HepG2 (cell line): Measurements from ENCODE around the gene KCNQ1OT1. TPM values are rescaled to one million over a fixed set of nuclear protein-coding genes. Genes with fewer than 3 reads are reported as not detected.

Experiments
- ATAC-seq: fragments of 200-7000 bp; cut with Tn5 transposase; 3 replicates; pipeline ENCODE4 v1.9.1; 2020; ENCODE audit warnings: mild to moderate bottlenecking, moderate library complexity
- BruUV-seq: library from RNA; stranded (reverse); fragments of 400-500 nt; replicated peaks from 2 replicates; lab custom pipeline; 2021; lab: Mats Ljungman, UMichigan
- CTCF ChIA-PET: fragments of 300-600 bp; formaldehyde crosslinking; extraction: SDS; loops from one replicate; lab custom pipeline; 2021; ENCODE audit warnings: low total read pairs, inconsistent platforms, low intra/inter-chr PET ratio; lab: Yijun Ruan, JAX
- POLR2A ChIA-PET: fragments of 350-600 bp; sonication (Branson Sonifier 250); formaldehyde crosslinking; loops from one replicate; lab custom pipeline; 2020; ENCODE audit warnings: antibody characterized with exemption, inconsistent platforms; lab: Yijun Ruan, JAX
- DNase-seq: peaks from one replicate; pipeline ENCODE4 v3.0.0-alpha.2; 2015; ENCODE audit warnings: low spot score
- FAIRE-seq: peaks from 3 replicates; lab custom pipeline; 2011; peaks lifted over from hg19 to GRCh38; lab: Jason Lieb, UNC
- H2AFZ ChIP-seq: one replicate; pipeline ENCODE4 v1.6.1; 2011; ENCODE audit warnings: low read length, inconsistent platforms
- H3K27ac ChIP-seq: fragments of 300-600 bp; 3 replicates; pipeline ENCODE4 v1.8.0; 2011; ENCODE audit warnings: mixed run types, mild to moderate bottlenecking, mixed read lengths, low read length, inconsistent platforms; ENCODE audit not compliant: insufficient read depth; ENCODE audit errors: extremely low read length
- H3K27me3 ChIP-seq, 2 experiments: fragments of 200-600 bp in 1 of 2; 2 replicates in 1 of 2; 3 replicates in 1 of 2; pipeline versions ENCODE4 v1.6.0 to v1.8.0; 2011; ENCODE audit warnings: low read length in 2 of 2, mild to moderate bottlenecking in 2 of 2, moderate library complexity in 2 of 2, inconsistent platforms in 1 of 2; ENCODE audit not compliant: insufficient read depth in 2 of 2, control insufficient read depth in 1 of 2
- H3K36me3 ChIP-seq, 2 experiments: fragments of 200-600 bp in 1 of 2; replicated peaks in 1 of 2; 2 replicates in 1 of 2; 3 replicates in 1 of 2; pipeline versions ENCODE4 v1.5.1 to v1.8.0; 2011; ENCODE audit warnings: low read length in 2 of 2, inconsistent platforms in 1 of 2; ENCODE audit not compliant: insufficient read depth in 2 of 2, control insufficient read depth in 1 of 2
- H3K4me1 ChIP-seq: 2 replicates; pipeline ENCODE4 v1.5.1; 2012; ENCODE audit warnings: low read length, inconsistent platforms; ENCODE audit not compliant: insufficient read depth
- H3K4me2 ChIP-seq: 2 replicates; pipeline ENCODE4 v1.6.0; 2011; ENCODE audit warnings: low read depth, low read length, inconsistent platforms
- H3K4me3 ChIP-seq, 3 experiments: fragments of 200-600 bp in 1 of 3; sonication (generic), shearing (Covaris generic) in 1 of 3; replicated peaks in 1 of 3; 2 replicates each; pipeline ENCODE4 v1.5.1; 2011 to 2016; ENCODE audit warnings: low read length in 3 of 3, inconsistent platforms in 2 of 3, low read depth in 2 of 3, mild to moderate bottlenecking in 2 of 3, control low read depth in 1 of 3, mixed read lengths in 1 of 3; ENCODE audit not compliant: insufficient read depth in 1 of 3
- H3K79me2 ChIP-seq: one replicate; pipeline ENCODE4 v1.6.1; 2011; ENCODE audit warnings: low read length, inconsistent platforms; ENCODE audit not compliant: insufficient read depth
- H3K9ac ChIP-seq: 2 replicates; pipeline ENCODE4 v1.6.0; 2011; ENCODE audit warnings: mild to moderate bottlenecking, low read depth, low read length, inconsistent platforms; ENCODE audit not compliant: insufficient read depth
- H3K9me3 ChIP-seq: 2 replicates; pipeline ENCODE4 v1.5.1; 2012; ENCODE audit warnings: mild to moderate bottlenecking, low read length
- H4K20me1 ChIP-seq: 2 replicates; pipeline ENCODE4 v1.6.0; 2011; ENCODE audit warnings: inconsistent platforms, mild to moderate bottlenecking, low read length, moderate library complexity; ENCODE audit not compliant: insufficient read depth
- ARHGAP35 ChIP-seq: sonication (generic); formaldehyde crosslinking; IDR thresholded peaks from 2 replicates; pipeline ENCODE4 v1.9.0; 2022; ENCODE audit warnings: mild to moderate bottlenecking, inconsistent platforms, moderate library complexity, missing genetic modification reagents, borderline replicate concordance
- EEA1 ChIP-seq: sonication (generic); formaldehyde crosslinking; IDR thresholded peaks from 2 replicates; pipeline ENCODE4 v1.5.1; 2020; ENCODE audit warnings: mild to moderate bottlenecking, missing genetic modification reagents, borderline replicate concordance
- KAT8 ChIP-seq: IDR thresholded peaks from 2 replicates; pipeline ENCODE4 v1.6.1; 2016; ENCODE audit warnings: missing genetic modification reagents, missing compliant biosample characterization
- MBD4 ChIP-seq: IDR thresholded peaks from 2 replicates; pipeline ENCODE4 v1.6.1; 2012; ENCODE audit warnings: low read length, inconsistent platforms, borderline replicate concordance
- NKX3-1 ChIP-seq: sonication (generic); formaldehyde crosslinking; IDR thresholded peaks from 2 replicates; pipeline ENCODE4 v1.5.0; 2020; ENCODE audit warnings: missing genetic modification reagents
- RELA ChIP-seq: sonication (generic); formaldehyde crosslinking; IDR thresholded peaks from 2 replicates; pipeline ENCODE4 v1.4.0; 2020; ENCODE audit warnings: missing genetic modification reagents
- ZNF253 ChIP-seq: sonication (generic); formaldehyde crosslinking; IDR thresholded peaks from 2 replicates; pipeline ENCODE4 v1.8.0; 2022; ENCODE audit warnings: mild to moderate bottlenecking, missing genetic modification reagents, borderline replicate concordance
- ZNF543 ChIP-seq: sonication (generic); formaldehyde crosslinking; IDR thresholded peaks from 2 replicates; pipeline ENCODE4 v1.4.0; 2020; ENCODE audit warnings: mild to moderate bottlenecking, missing genetic modification reagents
- WGBS: methylation state at CpG from one replicate; pipeline ENCODE4 v1.1.6; 2017; ENCODE audit warnings: low lambda C conversion rate; 5-methylcytosine and 5-hydroxymethylcytosine counted together
- in situ Hi-C: cut with HindIII; loops from 2 replicates; pipeline ENCODE4 v1.10.0; 2017; ENCODE audit warnings: low pct_unique_long_range_greater_than_20kb; ENCODE audit not compliant: extremely low pct_ligation_motif_present
- intact Hi-C: fragments of 100-400 bp; cut with micrococcal nuclease; formaldehyde crosslinking; loops from one replicate; pipeline ENCODE4 v1.10.0; 2022; ENCODE audit not compliant: unreplicated experiment
- polyA plus RNA-seq, 8 experiments: library from polyadenylated mRNA; depleted of rRNA in 3 of 8; stranded (reverse) in 7 of 8; unstranded in 1 of 8; fragments of >200 nt; fragmentation: Illumina TruSeq in 4 of 8; extraction: Trizol in 4 of 8; gene quantifications; 2 replicates each; pipeline versions ENCODE4 v1.2.1 to v1.2.3, GENCODE V29; 2011 to 2016; ENCODE audit warnings: low read depth in 4 of 8, missing spikeins in 1 of 8, mixed read lengths in 1 of 8; ENCODE audit not compliant: insufficient read depth in 1 of 8
- total RNA-seq, 5 experiments: library from RNA; depleted of rRNA; stranded (reverse); fragments of >200 nt; fragmentation: Illumina TruSeq; extraction: Trizol; gene quantifications; 2 replicates each; pipeline ENCODE4 v1.2.3, GENCODE V29; 2016; ENCODE audit warnings: low read depth in 1 of 5
- TF ChIP-seq, protein P1 (sequence below): sonication (generic); formaldehyde crosslinking; IDR thresholded peaks from 2 replicates; pipeline ENCODE4 v1.8.1; 2023; ENCODE audit warnings: mild to moderate bottlenecking, inconsistent platforms, moderate library complexity, missing genetic modification reagents, borderline replicate concordance
- TF ChIP-seq, protein P2 (sequence below): sonication (generic); formaldehyde crosslinking; IDR thresholded peaks from 2 replicates; pipeline ENCODE4 v1.5.0; 2020; ENCODE audit warnings: mild to moderate bottlenecking, low read depth, missing genetic modification reagents, borderline replicate concordance
- TF ChIP-seq, protein P3 (sequence below): sonication (generic); formaldehyde crosslinking; IDR thresholded peaks from 2 replicates; pipeline ENCODE4 v1.4.0; 2020; ENCODE audit warnings: mild to moderate bottlenecking, missing genetic modification reagents
- TF ChIP-seq, protein P4 (sequence below), 2 experiments: sonication (generic) in 1 of 2; formaldehyde crosslinking in 1 of 2; IDR thresholded peaks; 2 replicates each; pipeline versions ENCODE4 v1.4.0 to v1.6.1; 2018 to 2020; ENCODE audit warnings: missing genetic modification reagents in 2 of 2, borderline replicate concordance in 1 of 2, low read depth in 1 of 2, mild to moderate bottlenecking in 1 of 2, missing biosample characterization in 1 of 2
- TF ChIP-seq, protein P5 (sequence below): sonication (generic); formaldehyde crosslinking; IDR thresholded peaks from 2 replicates; pipeline ENCODE4 v1.4.0; 2020; ENCODE audit warnings: missing genetic modification reagents
- TF ChIP-seq, protein P6 (sequence below): sonication (generic); formaldehyde crosslinking; IDR thresholded peaks from 2 replicates; pipeline ENCODE4 v1.9.0; 2021; ENCODE audit warnings: missing genetic modification reagents, borderline replicate concordance

Gene KCNQ1OT1
- total and polyA plus RNA-seq, 2 of the 13 experiments (the other 11 are each of a cell fraction or from before 2014, with no cell fraction given) = 1.3 to 18.9 TPM

DNA sequence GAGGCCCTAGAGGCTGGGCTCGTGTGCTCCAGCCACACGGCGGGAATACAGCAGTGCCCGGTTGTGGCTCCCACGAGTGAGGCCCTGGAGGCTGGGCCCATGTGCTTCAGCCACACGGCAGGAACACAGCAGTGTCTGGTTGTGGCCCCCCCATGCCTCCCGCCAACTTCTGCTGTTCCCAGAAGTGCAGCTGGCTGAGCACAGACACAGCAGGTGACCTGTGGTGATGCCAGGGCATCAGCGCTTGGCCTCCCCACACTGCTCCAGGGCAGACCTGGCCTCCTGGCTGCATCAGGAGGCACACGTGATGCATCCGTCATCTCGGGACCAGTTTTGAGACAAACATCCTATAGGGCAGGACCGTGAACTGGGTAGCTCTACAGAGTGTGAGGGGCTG, 110.3 kb downstream of the KCNQ1OT1 start:
- Histone ChIP-seq H3K4me1 (no peaks in the 10 kb centered on the region), H3K79me2 (no peaks in the 10 kb centered on the region), H3K27ac (no peak overlapping the region), H2AFZ (no peak overlapping the region), H4K20me1 (peaks cover 6% of the 10 kb centered on the region; the same call in 1 of the 2 replicates), H3K36me3 (no peaks in the 10 kb centered on the region), H3K27me3 (peaks cover 25 to 93% of the 10 kb centered on the region in 2 experiments), H3K9me3 (no peaks in the 10 kb centered on the region), H3K4me2 (no peak overlapping the region), H3K9ac (no peak overlapping the region), H3K4me3 (no peak overlapping the region)
- DNase-seq (no peak), ATAC-seq (no peak), FAIRE-seq (no peak)
- 13% methylated on average over 3 of the region's 12 CpGs for WGBS
- BruUV-seq = no TSS peak
- in situ Hi-C loops = no loop called here
- intact Hi-C loops = no loop called here
- ChIA-PET CTCF (no interaction called here), POLR2A (no interaction called here)
- TF ChIP-seq, protein P1, sequence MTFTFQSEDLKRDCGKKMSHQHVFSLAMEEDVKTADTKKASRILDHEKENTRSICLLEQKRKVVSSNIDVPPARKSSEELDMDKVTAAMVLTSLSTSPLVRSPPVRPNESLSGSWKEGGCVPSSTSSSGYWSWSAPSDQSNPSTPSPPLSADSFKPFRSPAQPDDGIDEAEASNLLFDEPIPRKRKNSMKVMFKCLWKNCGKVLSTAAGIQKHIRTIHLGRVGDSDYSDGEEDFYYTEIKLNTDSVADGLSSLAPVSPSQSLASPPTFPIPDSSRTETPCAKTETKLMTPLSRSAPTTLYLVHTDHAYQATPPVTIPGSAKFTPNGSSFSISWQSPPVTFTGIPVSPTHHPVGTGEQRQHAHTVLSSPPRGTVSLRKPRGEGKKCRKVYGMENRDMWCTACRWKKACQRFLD (CRISPR knock-in tag) = no peak
- TF ChIP-seq EEA1 (CRISPR knock-in tag) (no peak), RELA (no peak), ZNF253 (CRISPR knock-in tag) (no peak), MBD4 (no peak), ZNF543 (CRISPR knock-in tag) (no peak), ARHGAP35 (CRISPR knock-in tag) (no peak), KAT8 (no peak), NKX3-1 (CRISPR knock-in tag) (no peak)
- TF ChIP-seq, protein P2, sequence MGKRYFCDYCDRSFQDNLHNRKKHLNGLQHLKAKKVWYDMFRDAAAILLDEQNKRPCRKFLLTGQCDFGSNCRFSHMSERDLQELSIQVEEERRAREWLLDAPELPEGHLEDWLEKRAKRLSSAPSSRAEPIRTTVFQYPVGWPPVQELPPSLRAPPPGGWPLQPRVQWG (CRISPR knock-in tag) = no peak
- TF ChIP-seq, protein P3, sequence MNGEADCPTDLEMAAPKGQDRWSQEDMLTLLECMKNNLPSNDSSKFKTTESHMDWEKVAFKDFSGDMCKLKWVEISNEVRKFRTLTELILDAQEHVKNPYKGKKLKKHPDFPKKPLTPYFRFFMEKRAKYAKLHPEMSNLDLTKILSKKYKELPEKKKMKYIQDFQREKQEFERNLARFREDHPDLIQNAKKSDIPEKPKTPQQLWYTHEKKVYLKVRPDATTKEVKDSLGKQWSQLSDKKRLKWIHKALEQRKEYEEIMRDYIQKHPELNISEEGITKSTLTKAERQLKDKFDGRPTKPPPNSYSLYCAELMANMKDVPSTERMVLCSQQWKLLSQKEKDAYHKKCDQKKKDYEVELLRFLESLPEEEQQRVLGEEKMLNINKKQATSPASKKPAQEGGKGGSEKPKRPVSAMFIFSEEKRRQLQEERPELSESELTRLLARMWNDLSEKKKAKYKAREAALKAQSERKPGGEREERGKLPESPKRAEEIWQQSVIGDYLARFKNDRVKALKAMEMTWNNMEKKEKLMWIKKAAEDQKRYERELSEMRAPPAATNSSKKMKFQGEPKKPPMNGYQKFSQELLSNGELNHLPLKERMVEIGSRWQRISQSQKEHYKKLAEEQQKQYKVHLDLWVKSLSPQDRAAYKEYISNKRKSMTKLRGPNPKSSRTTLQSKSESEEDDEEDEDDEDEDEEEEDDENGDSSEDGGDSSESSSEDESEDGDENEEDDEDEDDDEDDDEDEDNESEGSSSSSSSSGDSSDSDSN (CRISPR knock-in tag) = no peak
- TF ChIP-seq, protein P4, sequence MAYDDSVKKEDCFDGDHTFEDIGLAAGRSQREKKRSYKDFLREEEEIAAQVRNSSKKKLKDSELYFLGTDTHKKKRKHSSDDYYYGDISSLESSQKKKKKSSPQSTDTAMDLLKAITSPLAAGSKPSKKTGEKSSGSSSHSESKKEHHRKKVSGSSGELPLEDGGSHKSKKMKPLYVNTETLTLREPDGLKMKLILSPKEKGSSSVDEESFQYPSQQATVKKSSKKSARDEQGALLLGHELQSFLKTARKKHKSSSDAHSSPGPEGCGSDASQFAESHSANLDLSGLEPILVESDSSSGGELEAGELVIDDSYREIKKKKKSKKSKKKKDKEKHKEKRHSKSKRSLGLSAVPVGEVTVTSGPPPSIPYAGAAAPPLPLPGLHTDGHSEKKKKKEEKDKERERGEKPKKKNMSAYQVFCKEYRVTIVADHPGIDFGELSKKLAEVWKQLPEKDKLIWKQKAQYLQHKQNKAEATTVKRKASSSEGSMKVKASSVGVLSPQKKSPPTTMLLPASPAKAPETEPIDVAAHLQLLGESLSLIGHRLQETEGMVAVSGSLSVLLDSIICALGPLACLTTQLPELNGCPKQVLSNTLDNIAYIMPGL (CRISPR knock-in tag; IDR thresholded peaks at IDR 0.05; ENCODE audit: borderline replicate concordance in 1 of 2, low read depth in 1 of 2) = no peak
- TF ChIP-seq, protein P5, sequence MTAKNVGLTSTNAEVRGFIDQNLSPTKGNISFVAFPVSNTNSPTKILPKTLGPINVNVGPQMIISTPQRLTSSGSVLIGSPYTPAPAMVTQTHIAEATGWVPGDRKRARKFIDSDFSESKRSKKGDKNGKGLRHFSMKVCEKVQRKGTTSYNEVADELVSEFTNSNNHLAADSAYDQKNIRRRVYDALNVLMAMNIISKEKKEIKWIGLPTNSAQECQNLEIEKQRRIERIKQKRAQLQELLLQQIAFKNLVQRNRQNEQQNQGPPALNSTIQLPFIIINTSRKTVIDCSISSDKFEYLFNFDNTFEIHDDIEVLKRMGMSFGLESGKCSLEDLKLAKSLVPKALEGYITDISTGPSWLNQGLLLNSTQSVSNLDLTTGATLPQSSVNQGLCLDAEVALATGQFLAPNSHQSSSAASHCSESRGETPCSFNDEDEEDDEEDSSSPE (CRISPR knock-in tag) = no peak
- TF ChIP-seq, protein P6, sequence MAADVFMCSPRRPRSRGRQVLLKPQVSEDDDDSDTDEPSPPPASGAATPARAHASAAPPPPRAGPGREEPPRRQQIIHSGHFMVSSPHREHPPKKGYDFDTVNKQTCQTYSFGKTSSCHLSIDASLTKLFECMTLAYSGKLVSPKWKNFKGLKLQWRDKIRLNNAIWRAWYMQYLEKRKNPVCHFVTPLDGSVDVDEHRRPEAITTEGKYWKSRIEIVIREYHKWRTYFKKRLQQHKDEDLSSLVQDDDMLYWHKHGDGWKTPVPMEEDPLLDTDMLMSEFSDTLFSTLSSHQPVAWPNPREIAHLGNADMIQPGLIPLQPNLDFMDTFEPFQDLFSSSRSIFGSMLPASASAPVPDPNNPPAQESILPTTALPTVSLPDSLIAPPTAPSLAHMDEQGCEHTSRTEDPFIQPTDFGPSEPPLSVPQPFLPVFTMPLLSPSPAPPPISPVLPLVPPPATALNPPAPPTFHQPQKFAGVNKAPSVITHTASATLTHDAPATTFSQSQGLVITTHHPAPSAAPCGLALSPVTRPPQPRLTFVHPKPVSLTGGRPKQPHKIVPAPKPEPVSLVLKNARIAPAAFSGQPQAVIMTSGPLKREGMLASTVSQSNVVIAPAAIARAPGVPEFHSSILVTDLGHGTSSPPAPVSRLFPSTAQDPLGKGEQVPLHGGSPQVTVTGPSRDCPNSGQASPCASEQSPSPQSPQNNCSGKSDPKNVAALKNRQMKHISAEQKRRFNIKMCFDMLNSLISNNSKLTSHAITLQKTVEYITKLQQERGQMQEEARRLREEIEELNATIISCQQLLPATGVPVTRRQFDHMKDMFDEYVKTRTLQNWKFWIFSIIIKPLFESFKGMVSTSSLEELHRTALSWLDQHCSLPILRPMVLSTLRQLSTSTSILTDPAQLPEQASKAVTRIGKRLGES (CRISPR knock-in tag) = no peak
